ENCODE data around the gene ZNF598. TPM values are rescaled to one million over a fixed set of nuclear protein-coding genes. Genes with fewer than 3 reads are reported as not detected.
A peak's percentile ranks its signal among the peaks of the same experiment; 100 is the strongest.

Gene ZNF598
- total and polyA plus RNA-seq, 2 of the 13 experiments (the other 11 are each of a cell fraction or from before 2014, with no cell fraction given): 13.5 to 14.2 TPM

- TF ChIP-seq ZNF281 (CRISPR knock-in tag; IDR thresholded peaks at IDR 0.05; ENCODE audit: borderline replicate concordance) (no peak), HNF1A (IDR thresholded peaks at IDR 0.05; ENCODE audit: low read depth) (no peak), HNF1A (CRISPR knock-in tag; IDR thresholded peaks at IDR 0.05; ENCODE audit: borderline replicate concordance) (no peak), ZNF275 (CRISPR knock-in tag; IDR thresholded peaks at IDR 0.05; ENCODE audit: borderline replicate concordance) (no peak), SATB2 (CRISPR knock-in tag; IDR thresholded peaks at IDR 0.05) (no peak), MLXIP (CRISPR knock-in tag; IDR thresholded peaks at IDR 0.05; ENCODE audit: borderline replicate concordance) (no peak), ISX (CRISPR knock-in tag; conservative IDR thresholded peaks at IDR 0.05) (no peak), CC2D1A (CRISPR knock-in tag; IDR thresholded peaks at IDR 0.05) (no peak), MZF1 (CRISPR knock-in tag; IDR thresholded peaks at IDR 0.05; ENCODE audit: borderline replicate concordance) (no peak), DMAP1 (CRISPR knock-in tag; IDR thresholded peaks at IDR 0.05) (no peak; the same call in 1 of the 2 replicates), ZNF264 (CRISPR knock-in tag; IDR thresholded peaks at IDR 0.05) (no peak), ZNF24 (IDR thresholded peaks at IDR 0.05) (no peak), ARID5B (CRISPR knock-in tag; IDR thresholded peaks at IDR 0.05) (0 out of 2 replicates have a peak, but pooled peaks have one; percentile 11)
These were observed 5.7 kb upstream of the ZNF598 start (continued) for GRCh38 chr16:2015117-2015946.

Measured in HepG2 (cell line).